A549 (cell line): ENCODE measurements around the gene PUS1. TPM values are rescaled to one million over a fixed set of nuclear protein-coding genes. Genes with fewer than 3 reads are reported as not detected.
A peak's percentile ranks its signal among the peaks of the same experiment; 100 is the strongest.

Source experiments
- ATAC-seq, 2 experiments: fragments of 200-7000 bp in 1 of 2; fragments of >200 bp in 1 of 2; cut with Nextera tagmentation in 1 of 2; cut with Tn5 transposase in 1 of 2; 3 replicates each; pipeline versions ENCODE4 v1.8.0 to v1.9.1; 2018 to 2020; ENCODE audit warnings: mild to moderate bottlenecking in 1 of 2, moderate library complexity in 1 of 2
- CTCF ChIA-PET: fragments of 300-600 bp; sonication (Branson Sonifier 250); formaldehyde crosslinking; extraction: SDS; loops from one replicate; lab custom pipeline; 2021; ENCODE audit warnings: antibody characterized with exemption, inconsistent platforms; lab: Yijun Ruan, JAX
- POLR2A ChIA-PET: fragments of 350-600 bp; formaldehyde crosslinking; extraction: SDS; loops from one replicate; lab custom pipeline; 2021; ENCODE audit warnings: antibody characterized with exemption, inconsistent platforms; lab: Yijun Ruan, JAX
- DNase-seq, 2 experiments: peaks; one replicate each; pipeline versions ENCODE4 v3.0.0 to v3.0.0-alpha.2; 2011 to 2016; ENCODE audit warnings: low read depth in 1 of 2, low spot score in 1 of 2
- FAIRE-seq: peaks from 2 replicates; lab custom pipeline; 2011; peaks lifted over from hg19 to GRCh38; lab: Jason Lieb, UNC
- H3K27ac ChIP-seq, 2 experiments: fragments of >200 bp; sonication (Bioruptor Twin); formaldehyde crosslinking; 3 replicates each; pipeline ENCODE4 v1.5.1; 2016 to 2017
- H3K4me1 ChIP-seq: fragments of >200 bp; sonication (Bioruptor Twin); formaldehyde crosslinking; 3 replicates; pipeline ENCODE4 v1.6.1; 2016
- H3K4me2 ChIP-seq: fragments of >200 bp; sonication (Bioruptor Twin); formaldehyde crosslinking; 3 replicates; pipeline ENCODE4 v1.6.1; 2016
- H3K4me3 ChIP-seq: fragments of >200 bp; sonication (Bioruptor Twin); formaldehyde crosslinking; 3 replicates; pipeline ENCODE4 v1.5.1; 2016
- H3K9me3 ChIP-seq: fragments of >200 bp; sonication (Bioruptor Twin); formaldehyde crosslinking; 3 replicates; pipeline ENCODE4 v1.6.1; 2016
- CBX2 ChIP-seq: fragments of 200-600 bp; sonication (generic); IDR thresholded peaks from 2 replicates; pipeline ENCODE4 v1.6.1; 2016; ENCODE audit warnings: low read depth, mild to moderate bottlenecking, borderline replicate concordance
- CBX8 ChIP-seq: fragments of 200-600 bp; sonication (generic); IDR thresholded peaks from 2 replicates; pipeline ENCODE4 v1.6.1; 2016
- CEBPB ChIP-seq, 2 experiments: fragments of >200 bp in 1 of 2; sonication (Bioruptor Twin) in 1 of 2; formaldehyde crosslinking in 1 of 2; IDR thresholded peaks; 2 replicates each; pipeline ENCODE4 v1.6.1; 2012 to 2016
- CHD2 ChIP-seq: fragments of 150-350 bp; IDR thresholded peaks from 2 replicates; pipeline ENCODE4 v1.6.1; 2014; ENCODE audit warnings: low read length; ENCODE audit not compliant: partially characterized antibody
- CTCF ChIP-seq: fragments of >200 bp; sonication (Bioruptor Twin); formaldehyde crosslinking; IDR thresholded peaks from 3 replicates; pipeline ENCODE4 v1.5.1; 2016
- E2F6 ChIP-seq: IDR thresholded peaks from 2 replicates; pipeline ENCODE4 v1.6.1; 2012; ENCODE audit warnings: low read depth, borderline replicate concordance
- EHF ChIP-seq: fragments of 250-450 bp; sonication (Bioruptor Pico); IDR thresholded peaks from 2 replicates; pipeline ENCODE4 v1.5.0; 2020; ENCODE audit warnings: mild to moderate bottlenecking
- EHMT2 ChIP-seq: fragments of 200-600 bp; sonication (generic); IDR thresholded peaks from 2 replicates; pipeline ENCODE4 v1.6.1; 2016; ENCODE audit warnings: antibody characterized with exemption, low read depth, mild to moderate bottlenecking, moderate library complexity
- ESRRA ChIP-seq: fragments of 150-350 bp; IDR thresholded peaks from 2 replicates; pipeline ENCODE4 v1.6.1; 2014; ENCODE audit warnings: mild to moderate bottlenecking, low read length, borderline replicate concordance
- FOXS1 ChIP-seq: fragments of 250-450 bp; sonication (Bioruptor Pico); IDR thresholded peaks from 2 replicates; pipeline ENCODE4 v1.5.0; 2020; ENCODE audit warnings: mild to moderate bottlenecking, moderate library complexity
- GATA3 ChIP-seq: IDR thresholded peaks from 2 replicates; pipeline ENCODE4 v1.6.1; 2012; ENCODE audit warnings: borderline replicate concordance
- HES2 ChIP-seq: fragments of >200 bp; sonication (Bioruptor Twin); formaldehyde crosslinking; IDR thresholded peaks from 2 replicates; pipeline ENCODE4 v1.6.1; 2016
- HEYL ChIP-seq: fragments of 250-450 bp; sonication (Bioruptor Pico); IDR thresholded peaks from 2 replicates; pipeline ENCODE4 v1.8.0; 2021; ENCODE audit warnings: mild to moderate bottlenecking, moderate library complexity
- HOXB5 ChIP-seq: fragments of 250-450 bp; sonication (Bioruptor Pico); IDR thresholded peaks from 2 replicates; pipeline ENCODE4 v1.5.0; 2020; ENCODE audit warnings: mild to moderate bottlenecking, moderate library complexity
- MAFK ChIP-seq: fragments of 450-650 bp; IDR thresholded peaks from 2 replicates; pipeline ENCODE4 v1.6.1; 2014; ENCODE audit not compliant: partially characterized antibody
- MAZ ChIP-seq: fragments of 150-350 bp; IDR thresholded peaks from 2 replicates; pipeline ENCODE4 v1.6.1; 2014; ENCODE audit warnings: antibody characterized with exemption, low read depth, low read length, borderline replicate concordance
- RAD21 ChIP-seq, 2 experiments: fragments of >200 bp in 1 of 2; sonication (Bioruptor Twin) in 1 of 2; formaldehyde crosslinking in 1 of 2; IDR thresholded peaks in 1 of 2; conservative IDR thresholded peaks in 1 of 2; 2 replicates in 1 of 2; 3 replicates in 1 of 2; pipeline ENCODE4 v1.6.1; 2012 to 2018; ENCODE audit warnings: inconsistent platforms in 1 of 2
- RNF2 ChIP-seq: fragments of 200-600 bp; sonication (generic); IDR thresholded peaks from 2 replicates; pipeline ENCODE4 v1.6.1; 2016; ENCODE audit warnings: low read depth, mild to moderate bottlenecking, antibody characterized with exemption, moderate library complexity, borderline replicate concordance
- SMC3 ChIP-seq: fragments of >200 bp; sonication (Bioruptor Twin); formaldehyde crosslinking; IDR thresholded peaks from 3 replicates; pipeline ENCODE4 v1.6.1; 2018; ENCODE audit warnings: inconsistent platforms
- SREBF2 ChIP-seq: fragments of 450-650 bp; IDR thresholded peaks from 2 replicates; pipeline ENCODE4 v1.6.1; 2014; ENCODE audit warnings: mild to moderate bottlenecking, moderate library complexity
- TFCP2L1 ChIP-seq: fragments of 250-450 bp; sonication (Bioruptor Pico); IDR thresholded peaks from 2 replicates; pipeline ENCODE4 v1.5.0; 2021; ENCODE audit warnings: mild to moderate bottlenecking
- TP53 ChIP-seq: fragments of 250-450 bp; sonication (Bioruptor Pico); IDR thresholded peaks from 2 replicates; pipeline ENCODE4 v1.5.0; 2021; ENCODE audit warnings: mild to moderate bottlenecking, moderate library complexity
- USF2 ChIP-seq: fragments of 450-650 bp; IDR thresholded peaks from 2 replicates; pipeline ENCODE4 v1.6.1; 2014; ENCODE audit warnings: antibody characterized with exemption
- ZC3H11A ChIP-seq: fragments of 450-650 bp; IDR thresholded peaks from 2 replicates; pipeline ENCODE4 v1.6.1; 2014; ENCODE audit warnings: antibody characterized with exemption, mild to moderate bottlenecking
- WGBS: methylation state at CpG from one replicate; pipeline ENCODE4 v1.1.6; 2017; ENCODE audit errors: missing lambda C conversion rate; 5-methylcytosine and 5-hydroxymethylcytosine counted together
- polyA plus RNA-seq, 4 experiments: library from polyadenylated mRNA; depleted of rRNA in 3 of 4; stranded (reverse); fragments of >200 nt; fragmentation: RNase III in 1 of 4; extraction: RNeasy Plus Mini Kit Qiagen cat#74134 plus additional on column Dnase treatment in 1 of 4; gene quantifications; 2 replicates in 3 of 4; 3 replicates in 1 of 4; pipeline ENCODE4 v1.2.3, GENCODE V29; 2011 to 2017
- TF ChIP-seq, protein P1 (sequence below): fragments of 250-450 bp; sonication (Bioruptor Pico); IDR thresholded peaks from 2 replicates; pipeline ENCODE4 v1.5.0; 2020; ENCODE audit warnings: low read depth, mild to moderate bottlenecking, moderate library complexity

The PUS1 gene
- polyA plus RNA-seq, 2 of the 4 experiments (the other 2 are of a cell fraction): 51.1 to 62.8 TPM

DNA sequence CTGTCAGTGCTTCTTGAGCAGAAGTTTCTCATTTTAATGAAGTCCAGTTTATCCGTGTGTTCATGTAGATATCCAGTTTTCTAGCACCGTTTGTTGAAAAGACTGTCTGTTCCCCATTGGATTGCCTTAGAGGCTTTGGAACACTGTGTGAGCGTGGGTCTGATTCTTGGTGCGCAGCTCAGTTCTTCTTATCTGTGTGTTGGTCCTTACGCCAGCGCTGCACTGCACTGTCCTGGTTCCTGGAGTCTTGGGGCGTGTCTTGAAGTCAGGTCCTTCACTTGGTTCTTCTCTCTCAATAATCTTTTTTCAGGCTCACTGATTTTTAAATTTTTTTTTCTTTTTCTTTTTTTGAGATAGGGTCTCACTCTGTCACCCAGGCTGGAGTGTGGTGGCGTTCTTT lies 46.2 kb downstream of the PUS1 start (continued):
- TF ChIP-seq MAZ (no peak), RNF2 (no peak), TP53 (CRISPR knock-in tag) (no peak)

DNA sequence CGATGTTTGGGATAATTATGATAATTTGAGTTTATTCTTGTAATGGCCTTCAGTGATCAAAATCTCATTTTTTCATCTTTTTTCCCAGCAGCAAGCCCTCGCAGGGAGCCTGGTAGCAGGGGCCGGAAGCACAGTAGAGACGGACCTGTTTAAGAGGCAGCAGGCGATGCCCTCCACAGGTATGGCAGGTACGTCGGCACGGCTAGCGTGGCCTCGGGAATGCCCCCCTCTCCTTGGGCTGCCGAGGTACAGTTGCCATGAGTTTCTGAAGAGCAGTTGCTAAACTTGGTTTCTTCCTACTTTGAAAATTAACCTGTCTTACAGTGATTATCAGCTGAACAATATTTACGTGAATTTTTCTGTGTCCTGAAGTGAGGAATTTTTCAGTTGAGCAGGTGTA lies 50.5 kb downstream of the PUS1 start:
- Histone ChIP-seq H3K4me1 (no peaks in the 10 kb centered on the region), H3K9me3 (no peaks in the 10 kb centered on the region), H3K27ac (no peak overlapping the region), H3K4me2 (no peak overlapping the region), H3K4me3 (no peak overlapping the region)
- TF ChIP-seq ESRRA: no peak
- no peak for TF ChIP-seq ZC3H11A
- TF ChIP-seq, protein P1, sequence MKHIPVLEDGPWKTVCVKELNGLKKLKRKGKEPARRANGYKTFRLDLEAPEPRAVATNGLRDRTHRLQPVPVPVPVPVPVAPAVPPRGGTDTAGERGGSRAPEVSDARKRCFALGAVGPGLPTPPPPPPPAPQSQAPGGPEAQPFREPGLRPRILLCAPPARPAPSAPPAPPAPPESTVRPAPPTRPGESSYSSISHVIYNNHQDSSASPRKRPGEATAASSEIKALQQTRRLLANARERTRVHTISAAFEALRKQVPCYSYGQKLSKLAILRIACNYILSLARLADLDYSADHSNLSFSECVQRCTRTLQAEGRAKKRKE: no peak
- TF ChIP-seq HES2: no peak
- no peak for TF ChIP-seq SMC3
- no peak for TF ChIP-seq CHD2
- TF ChIP-seq E2F6: no peak
- no peak for TF ChIP-seq USF2
- TF ChIP-seq MAFK: no peak
- no peak for TF ChIP-seq FOXS1 (CRISPR knock-in tag)
- TF ChIP-seq CBX8: no peak
- TF ChIP-seq EHMT2: no peak
- ChIA-PET CTCF (interaction anchor here (0.7 to 1.6 kb wide), 6 partner anchors 9 to 129 kb away, joined by 3 to 10 read pairs (median 3); no protein-coding TSS in a partner anchor), POLR2A (no interaction called here)
- WGBS: 91% methylated on average over 12 of the region's 12 CpGs
- FAIRE-seq: no peak
- no peak for DNase-seq
- ATAC-seq: no peak

GRCh38 chr12:131980263-131980662 lies 51.2 kb downstream of the PUS1 start:
- Histone ChIP-seq H3K4me3 (no peak overlapping the region), H3K9me3 (no peaks in the 10 kb centered on the region), H3K4me1 (no peaks in the 10 kb centered on the region), H3K4me2 (no peak overlapping the region), H3K27ac (no peak overlapping the region)
- WGBS: 71% methylated on average over 3 of the region's 3 CpGs
- CTCF ChIA-PET: interaction anchor here (0.7 to 1.6 kb wide), 6 partner anchors 10 to 129 kb away, joined by 3 to 10 read pairs (median 3); no protein-coding TSS in a partner anchor
- TF ChIP-seq HOXB5 (CRISPR knock-in tag) (no peak), GATA3 (no peak), CTCF (peak; percentile 34; the same call in 2 of the 3 replicates), SREBF2 (no peak), CEBPB (IDR thresholded peaks at IDR 0.05) (no peak), SMC3 (peak; percentile 35; the same call in 2 of the 3 replicates), FOXS1 (CRISPR knock-in tag) (no peak), RAD21 (conservative IDR thresholded peaks at IDR 0.05 in 1 of 2, IDR thresholded peaks at IDR 0.05 in 1 of 2) (peak; percentile 29 to 34; a peak in 3 of 5 replicates), TFCP2L1 (CRISPR knock-in tag) (no peak), HEYL (no peak), CBX2 (no peak), EHF (CRISPR knock-in tag) (no peak)
- DNase-seq: peak in 1 of 2 experiments; percentile 54
- peak; percentile 76 to 83; a peak in 4 of 6 replicates for ATAC-seq
- POLR2A ChIA-PET: no interaction called here
- FAIRE-seq: no peak
